Hindlimb muscle (tissue), 1 donor: ENCODE data around the gene EMC9. TPM values are rescaled to one million over a fixed set of nuclear protein-coding genes. Genes with fewer than 3 reads are reported as not detected.

Experiments used
- DNase-seq: peaks from one replicate; pipeline ENCODE4 v3.0.0-alpha.2; 2013
- polyA plus RNA-seq: library from polyadenylated mRNA; unstranded; fragments of 120-200 nt; gene quantifications from one replicate; pipeline ENCODE4 v1.2.1, GENCODE V29; 2013; ENCODE audit not compliant: insufficient read length

EMC9 gene
- polyA plus RNA-seq, 1 donor = 29.8 TPM

GRCh38 chr14:24177041-24177825 is 35.8 kb upstream of the EMC9 start:
- no peak for DNase-seq

GRCh38 chr14:24176599-24176998 is 35.2 kb upstream of the EMC9 start:
- DNase-seq = no peak

- no peak for DNase-seq
Observed at GRCh38 chr14:24172871-24173281, 31.5 kb upstream of the EMC9 start.

- no peak for DNase-seq
Observed at GRCh38 chr14:24172261-24172860, 31.0 kb upstream of the EMC9 start.

GRCh38 chr14:24171422-24172260 is 30.2 kb upstream of the EMC9 start, which contains the start of gene REC8:
Gene REC8, plus strand, starts transcription at chr14:24172080. Its CDS starts 473 bp downstream, at chr14:24172553.
- DNase-seq = peak; percentile 77

GRCh38 chr14:24167469-24168114 is 26.2 kb upstream of the EMC9 start:
- no peak for DNase-seq

GRCh38 chr14:24165785-24166184 is 24.4 kb upstream of the EMC9 start:
- no peak for DNase-seq

GRCh38 chr14:24164518-24164991 is 23.2 kb upstream of the EMC9 start:
- no peak for DNase-seq

GRCh38 chr14:24162093-24162492 is 20.7 kb upstream of the EMC9 start:
- no peak for DNase-seq

- peak; percentile 94 for DNase-seq
Observed at GRCh38 chr14:24160850-24161804, 19.7 kb upstream of the EMC9 start, which contains the start of gene IRF9. Gene IRF9, plus strand, starts transcription at chr14:24161265. Its CDS starts 880 bp downstream, at chr14:24162145.

- no peak for DNase-seq
Observed at GRCh38 chr14:24160499-24160849, 19.1 kb upstream of the EMC9 start.

GRCh38 chr14:24159777-24160498 is 18.5 kb upstream of the EMC9 start:
- DNase-seq = no peak

- no peak for DNase-seq
Observed at GRCh38 chr14:24157331-24157730, 15.9 kb upstream of the EMC9 start.

- DNase-seq = no peak
Observed at GRCh38 chr14:24156840-24157239, 15.4 kb upstream of the EMC9 start.

GRCh38 chr14:24155100-24155499 is 13.7 kb upstream of the EMC9 start:
- DNase-seq = no peak

- no peak for DNase-seq
Observed at GRCh38 chr14:24151404-24152080, 10.2 kb upstream of the EMC9 start.

GRCh38 chr14:24150993-24151392 is 9.6 kb upstream of the EMC9 start:
- no peak for DNase-seq

- no peak for DNase-seq
Observed at GRCh38 chr14:24150567-24150966, 9.2 kb upstream of the EMC9 start.

- DNase-seq = no peak
Observed at GRCh38 chr14:24150061-24150460, 8.7 kb upstream of the EMC9 start.
